Prostate gland (tissue), 2 donors: ENCODE data around the gene ANKS1B.

ENCODE experiments used
- CTCF ChIP-seq, 4 experiments: fragments of 200-600 bp in 2 of 4; fragments of 450-650 bp in 2 of 4; sonication (generic) in 2 of 4; IDR thresholded peaks; 1 replicate in 3 of 4; 2 replicates in 1 of 4; pipeline ENCODE4 v1.5.1; 2016 to 2019; ENCODE audit warnings: antibody characterized with exemption in 4 of 4, mild to moderate bottlenecking in 2 of 4, moderate library complexity in 2 of 4
- POLR2A ChIP-seq: fragments of 450-650 bp; IDR thresholded peaks from one replicate; pipeline ENCODE4 v1.6.1; 2016; ENCODE audit warnings: antibody characterized with exemption, mild to moderate bottlenecking
- POLR2AphosphoS5 ChIP-seq: sonication (generic); formaldehyde crosslinking; IDR thresholded peaks from one replicate; pipeline ENCODE4 v1.6.1; 2017; ENCODE audit warnings: antibody characterized with exemption

GRCh38 chr12:98935847-98936246 is 1048.9 kb downstream of the ANKS1B start:
- TF ChIP-seq CTCF (IDR thresholded peaks at IDR 0.05) = no peak
- no peak for TF ChIP-seq POLR2A
- TF ChIP-seq POLR2AphosphoS5 = no peak
